WTC11 (cell line): Measurements from ENCODE around the gene TMEM72.

Experiments used
- CTCF ChIP-seq: fragments of 200-600 bp; IDR thresholded peaks from 2 replicates; pipeline ENCODE4 v1.8.0; 2022; ENCODE audit warnings: antibody characterized with exemption
- ESRRA ChIP-seq: sonication (generic); formaldehyde crosslinking; IDR thresholded peaks from 2 replicates; pipeline ENCODE4 v1.8.1; 2022; ENCODE audit warnings: mild to moderate bottlenecking, missing genetic modification reagents, borderline replicate concordance
- GABPB1 ChIP-seq: sonication (generic); formaldehyde crosslinking; IDR thresholded peaks from 2 replicates; pipeline ENCODE4 v1.8.1; 2023; ENCODE audit warnings: mild to moderate bottlenecking, missing genetic modification reagents

DNA sequence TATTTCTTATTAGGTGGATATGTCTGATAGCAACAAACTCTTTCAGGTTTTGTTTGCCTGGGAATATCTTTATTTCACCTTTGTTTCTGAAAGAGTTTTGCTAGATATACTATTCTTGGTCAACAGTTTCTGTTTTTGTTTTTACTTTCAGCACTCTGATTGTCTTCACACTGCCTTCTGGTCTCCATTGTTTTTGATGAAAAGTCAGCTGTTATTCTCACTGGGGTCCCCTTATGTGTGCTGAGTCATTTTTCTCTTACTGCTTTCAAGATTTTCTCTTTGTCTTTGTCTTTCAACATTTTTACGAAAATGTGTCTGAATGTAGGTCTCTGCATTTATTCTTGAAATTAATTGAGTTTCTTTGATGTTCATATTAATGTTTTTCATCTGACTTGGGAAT, 33.2 kb downstream of the TMEM72 start:
- TF ChIP-seq GABPB1 (CRISPR knock-in tag), result no peak
- no peak for TF ChIP-seq ESRRA (CRISPR knock-in tag)
- no peak for TF ChIP-seq CTCF
